OCI-LY1 (cell line): ENCODE data around the gene GNAT1.

Experiments used
- CTCF ChIP-seq: fragments of 200-600 bp; sonication (generic), shearing (Covaris generic); IDR thresholded peaks from 2 replicates; pipeline ENCODE4 v1.5.1; 2017; ENCODE audit warnings: mild to moderate bottlenecking, antibody characterized with exemption, low read length, moderate library complexity, mixed read lengths
- EZH2 ChIP-seq: fragments of 200-600 bp; sonication (generic), shearing (Covaris generic); IDR thresholded peaks from 2 replicates; pipeline ENCODE4 v1.8.0; 2017; ENCODE audit warnings: borderline replicate concordance, mixed run types, mild to moderate bottlenecking, antibody characterized with exemption, low read length, moderate library complexity, mixed read lengths

- TF ChIP-seq CTCF (no peak), EZH2 (no peak)
Observed at GRCh38 chr3:50156549-50157493, 34.6 kb upstream of the GNAT1 start.
